Stimulated activated CD8-positive, alpha-beta memory T cell treated with anti-CD3 and anti-CD28 coated beads, Interleukin-2, amount 100 ng/mL, for 48 hours (primary cell): ENCODE results near the gene PPY.
"Not testable (repeated sequence)": the region's sequence is repeated elsewhere in the genome, so short reads cannot be mapped to it uniquely, and the experiment has no call there.

Experiments used
- DNase-seq, 2 donors: peaks; one replicate each; pipeline ENCODE4 v3.0.0-alpha.2; 2020; ENCODE audit warnings: low read depth in 2 of 2

The PPY gene

DNA sequence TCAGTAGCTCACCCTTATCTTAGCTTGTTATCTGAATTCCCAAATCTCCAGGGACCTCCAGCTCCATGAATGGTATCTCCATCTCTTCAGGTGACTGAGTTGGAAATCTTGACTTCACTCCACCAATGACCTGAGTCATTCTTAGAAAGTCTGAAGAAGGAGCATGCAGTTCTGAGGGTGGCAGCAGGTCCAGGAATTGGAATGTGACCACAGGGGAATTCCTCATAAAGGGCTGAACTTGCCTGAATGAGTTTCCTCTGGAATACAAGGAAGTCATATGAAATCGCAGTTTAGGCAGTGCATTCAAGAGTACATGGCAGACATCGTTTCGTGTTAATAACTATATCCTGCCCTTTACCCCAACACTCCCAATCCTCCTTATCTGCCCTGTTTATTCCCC lies 24.0 kb upstream of the PPY start:
- DNase-seq = no peak

DNA sequence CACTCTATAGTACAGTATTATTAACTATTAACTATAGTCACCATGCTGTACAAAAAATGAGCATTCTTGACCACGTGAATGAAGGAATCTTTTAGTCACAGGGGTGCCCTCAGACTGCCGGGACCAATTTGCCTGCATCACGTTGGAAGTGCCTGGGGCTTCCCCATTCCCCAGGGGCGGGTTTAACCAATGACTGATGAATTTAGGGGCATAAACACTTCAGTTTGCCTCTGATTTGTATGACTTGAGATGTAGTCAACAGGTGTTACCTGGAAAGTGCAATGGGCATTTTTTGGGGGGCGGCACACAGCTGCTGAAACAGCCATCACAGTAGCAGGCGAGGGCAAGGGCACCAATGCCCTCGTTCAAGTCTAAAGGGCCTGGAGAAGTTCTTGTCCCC lies 20.2 kb upstream of the PPY start:
- no peak for DNase-seq

DNA sequence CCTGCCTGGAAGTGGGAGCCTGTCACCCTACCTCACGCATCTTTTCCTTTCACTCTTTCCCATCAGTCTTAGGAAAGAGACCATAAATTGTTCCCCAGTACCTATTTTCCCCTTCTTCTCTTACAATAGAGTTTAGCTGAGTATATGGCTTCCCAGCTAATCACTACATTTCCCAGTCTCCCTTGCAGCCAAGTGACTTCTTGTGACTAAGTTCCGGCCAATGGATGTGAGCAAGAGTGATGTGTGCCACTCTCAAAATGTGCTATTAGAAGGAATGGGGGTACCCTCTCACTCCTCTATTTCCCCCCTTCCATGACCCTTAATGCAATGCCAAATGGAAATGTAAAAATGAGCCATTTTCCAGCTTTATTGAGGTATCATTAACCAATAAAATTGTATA lies 19.7 kb upstream of the PPY start:
- no peak for DNase-seq

DNA sequence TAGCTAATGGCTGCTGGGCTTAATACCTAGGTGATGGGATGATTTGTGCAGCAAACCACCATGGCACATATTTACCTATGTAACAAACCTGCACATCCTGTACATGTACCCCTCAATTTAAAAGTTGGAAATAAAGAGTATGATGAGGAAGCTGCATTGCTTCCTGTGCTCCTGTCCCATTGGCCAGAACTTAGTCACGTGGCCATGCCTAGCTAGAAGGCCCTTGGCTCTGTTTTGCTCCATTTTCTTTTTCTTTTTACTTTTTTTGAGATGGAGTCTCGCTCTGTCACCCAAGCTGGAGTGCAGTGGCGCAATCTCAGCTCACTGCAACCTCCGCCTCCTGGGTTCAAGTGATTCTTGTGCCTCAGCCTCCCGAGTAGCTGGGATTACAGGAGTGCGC lies 19.0 kb upstream of the PPY start:
- not testable (repeated sequence) for DNase-seq

DNA sequence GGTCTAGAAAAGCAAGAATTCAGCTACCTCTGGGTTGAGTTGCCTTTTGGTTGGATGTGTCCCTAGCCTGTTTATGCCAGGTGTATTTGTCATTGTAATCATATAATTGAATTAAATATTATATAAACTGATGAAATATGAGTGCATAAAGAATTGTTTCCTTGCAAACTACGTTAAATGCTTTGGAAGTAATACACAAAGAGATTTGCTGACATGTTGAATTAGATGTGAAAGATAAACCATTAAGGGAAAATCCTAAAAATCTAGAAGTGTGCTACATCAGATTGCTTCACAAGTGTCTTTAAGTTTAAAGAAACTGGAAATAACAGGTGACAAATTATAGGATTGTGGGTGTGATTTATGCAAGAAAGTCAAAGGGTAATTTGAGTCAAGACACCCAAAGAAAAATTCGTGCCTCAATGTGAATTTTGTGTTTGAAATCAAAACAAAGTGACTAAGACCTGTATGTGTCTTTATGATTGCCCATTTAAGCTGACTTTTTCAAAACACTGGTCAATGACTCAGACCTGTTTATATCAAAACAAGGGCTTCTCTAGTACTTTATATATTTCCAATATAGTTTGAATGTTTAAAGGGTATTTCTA lies 16.6 kb upstream of the PPY start:
- DNase-seq = no peak

DNA sequence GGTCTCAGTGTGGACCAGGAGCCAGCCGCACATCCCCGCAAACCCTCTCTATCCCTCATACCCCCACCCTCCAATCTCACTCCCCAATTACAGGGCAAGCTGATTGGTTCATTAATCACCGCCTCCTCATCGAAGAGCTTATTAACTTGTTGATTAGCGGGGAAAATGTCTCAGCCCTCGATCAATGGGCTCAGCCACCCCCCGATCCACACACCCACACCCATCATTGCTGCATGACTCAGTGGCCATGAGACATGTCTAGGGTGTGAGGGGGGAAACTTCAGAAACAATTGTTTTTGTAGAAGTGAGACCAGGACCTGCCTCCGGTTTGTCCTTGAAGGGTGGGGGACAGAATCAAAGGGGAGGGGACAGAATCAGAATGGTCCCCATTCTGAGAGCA lies 13.9 kb upstream of the PPY start:
- DNase-seq = no peak

DNA sequence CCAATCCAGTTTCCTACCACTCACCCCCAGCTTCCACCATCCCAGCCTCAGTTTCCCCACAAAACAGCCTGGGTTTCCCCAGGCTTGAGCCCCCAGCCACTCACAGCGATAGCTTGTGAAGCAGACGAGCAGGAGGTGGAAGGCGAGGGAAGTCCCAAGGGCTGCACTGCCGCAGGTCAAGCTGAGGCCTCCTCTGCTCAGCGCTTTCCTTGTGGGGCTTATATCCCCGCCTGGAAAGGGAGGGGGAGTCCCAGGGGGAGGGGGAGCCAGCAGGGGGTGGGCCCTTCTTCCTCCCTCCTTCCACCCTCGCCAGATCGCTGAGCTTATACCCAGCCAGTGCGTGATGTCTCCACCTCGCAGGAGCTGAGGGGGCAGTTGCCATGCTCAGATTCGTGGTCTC lies 11.5 kb upstream of the PPY start, which contains the start of gene PYY:
PYY (minus strand) TSS at position 195 of the 400 bp plus-strand sequence. CDS start 457 bp downstream, outside the sequence.
- DNase-seq = no peak

DNA sequence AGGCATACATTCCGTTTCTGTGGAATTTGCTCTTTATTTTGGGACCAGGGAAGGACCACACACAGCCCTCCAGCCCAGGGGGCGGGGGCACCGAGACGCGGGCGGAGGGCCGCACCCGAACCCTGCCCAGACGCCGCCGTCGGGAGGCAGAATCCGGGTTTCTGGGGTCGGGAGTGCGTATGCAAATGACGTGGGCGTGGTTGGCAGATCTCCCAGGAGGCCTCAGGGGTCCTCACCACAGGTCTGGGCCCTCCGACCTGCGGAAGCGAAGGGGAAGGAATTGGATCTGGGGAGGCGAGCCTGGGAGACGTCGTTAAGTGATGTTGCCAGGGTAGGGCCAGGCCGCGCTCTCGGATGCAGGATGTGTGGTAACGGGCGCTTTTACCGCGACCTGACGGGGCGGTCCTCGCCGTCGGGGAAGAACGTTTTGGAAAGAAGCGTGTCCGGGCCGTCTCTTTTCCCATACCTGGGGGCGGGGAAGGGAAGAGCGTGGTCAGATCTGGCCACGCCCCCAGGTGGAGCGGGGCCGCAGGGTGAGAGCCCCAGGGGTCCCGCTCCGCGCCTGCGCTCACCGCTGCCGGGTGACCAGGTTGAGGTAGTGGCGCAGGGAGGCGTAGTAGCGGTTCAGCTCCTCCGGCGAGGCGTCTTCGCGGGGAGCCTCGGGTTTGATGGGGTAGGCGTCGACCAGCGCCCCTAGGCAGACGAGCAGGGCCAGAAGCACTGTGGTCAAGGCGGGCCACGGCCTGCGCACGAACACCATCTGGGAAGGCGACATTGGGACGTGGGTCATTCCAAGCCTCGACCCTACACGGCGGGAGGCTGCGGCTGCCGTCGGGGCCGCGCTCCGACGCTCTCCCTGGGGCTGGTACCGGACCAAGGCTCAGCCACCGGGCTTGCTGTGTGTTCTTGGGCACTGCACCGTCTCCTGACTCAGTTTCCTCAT lies 10.7 kb upstream of the PPY start:
- no peak for DNase-seq

DNA sequence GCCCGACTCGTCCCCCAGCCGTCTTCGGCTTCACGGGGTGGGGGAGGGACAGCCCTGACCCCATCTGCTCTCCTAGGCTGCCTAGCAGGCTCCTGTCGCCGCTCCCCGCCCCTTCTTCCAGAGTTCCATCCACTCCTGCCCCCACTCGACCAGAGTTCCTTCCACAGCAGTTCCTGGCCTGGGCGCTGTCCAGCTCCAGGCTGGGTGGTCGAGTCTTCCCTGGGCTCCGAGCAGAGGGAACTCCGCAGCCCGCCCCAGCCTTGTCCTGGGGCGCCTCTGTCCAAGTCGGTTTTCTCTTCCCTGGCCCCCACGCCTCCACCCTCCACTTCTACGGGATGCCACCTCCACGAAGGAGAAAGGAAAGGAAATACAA lies 10.1 kb upstream of the PPY start:
- no peak for DNase-seq

DNA sequence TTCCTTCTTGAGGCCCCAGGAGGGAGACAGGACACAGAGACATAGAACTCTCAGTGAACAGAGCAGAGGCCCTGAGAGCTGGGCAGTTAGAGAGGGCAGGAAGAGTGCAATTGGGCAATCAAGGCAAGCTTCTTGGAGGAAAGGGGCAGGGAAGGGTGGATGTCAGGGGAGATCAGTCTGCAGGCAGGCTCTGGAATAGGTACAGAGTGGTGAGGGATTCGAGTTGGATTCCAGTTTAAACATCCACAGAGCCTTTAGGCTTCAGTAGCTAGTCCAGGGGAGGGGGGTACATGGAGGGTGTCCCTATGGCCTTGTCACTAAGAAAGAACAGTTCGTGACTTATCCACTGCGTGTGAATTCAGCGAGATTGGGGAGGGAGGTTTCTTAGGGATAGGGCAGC lies 9.5 kb upstream of the PPY start:
- no peak for DNase-seq

DNA sequence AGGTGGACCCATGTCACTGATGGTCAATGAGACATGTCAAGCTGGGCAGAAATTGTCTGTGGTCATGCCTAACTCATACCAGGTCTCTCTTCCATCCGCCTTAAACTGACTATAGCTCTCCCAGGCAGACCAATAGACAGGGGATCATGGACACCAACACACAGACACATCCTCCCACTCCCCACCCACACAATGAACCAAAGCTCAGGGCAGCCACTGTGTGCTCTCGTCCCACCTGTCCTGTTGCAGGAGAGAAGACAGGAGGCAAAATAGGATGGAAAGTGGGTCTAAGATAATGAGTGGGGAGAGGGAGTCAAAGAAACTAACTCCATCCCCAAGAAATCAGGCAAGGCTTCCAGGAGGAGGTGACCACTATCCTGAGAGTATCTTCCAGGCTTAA lies 8.3 kb upstream of the PPY start:
- no peak for DNase-seq

DNA sequence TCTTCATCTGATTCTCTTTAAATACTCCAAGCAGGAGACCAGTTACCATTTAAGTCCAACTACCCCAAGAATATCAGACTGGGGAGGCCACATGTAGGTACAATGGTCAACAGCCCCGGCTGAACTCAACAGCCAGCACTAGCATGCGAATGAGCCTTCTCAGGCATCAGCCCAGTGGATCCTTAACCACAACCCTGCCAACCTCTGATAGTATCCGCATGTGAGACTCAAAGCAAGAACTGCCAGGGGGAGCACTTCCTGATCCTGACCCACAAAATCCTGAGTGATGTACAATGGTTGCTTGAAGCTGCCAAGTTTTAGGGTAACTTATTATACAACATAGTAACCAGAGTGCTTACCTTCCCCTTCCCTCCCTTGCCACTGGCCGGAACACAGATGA lies 7.5 kb upstream of the PPY start:
- DNase-seq = no peak

DNA sequence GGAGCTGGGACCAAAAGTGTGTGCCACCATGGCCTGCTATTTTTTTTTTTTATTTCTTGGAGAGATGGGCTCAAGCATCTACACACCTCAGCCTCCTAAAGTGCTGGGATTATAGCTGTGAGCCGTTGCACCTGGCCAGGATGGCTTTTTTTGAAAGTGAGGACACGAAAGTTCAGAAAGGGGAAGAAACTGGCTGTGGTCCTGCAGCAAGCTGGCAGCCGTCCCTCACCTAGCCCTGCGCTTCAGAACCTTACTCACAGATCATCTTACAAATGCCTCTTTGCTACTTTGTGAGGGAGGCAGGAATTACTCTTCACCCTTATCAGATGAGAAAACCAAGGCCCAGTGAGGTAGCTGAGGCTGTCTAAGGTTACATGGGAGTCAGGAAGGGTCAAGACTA lies 4.5 kb upstream of the PPY start:
- DNase-seq = no peak

DNA sequence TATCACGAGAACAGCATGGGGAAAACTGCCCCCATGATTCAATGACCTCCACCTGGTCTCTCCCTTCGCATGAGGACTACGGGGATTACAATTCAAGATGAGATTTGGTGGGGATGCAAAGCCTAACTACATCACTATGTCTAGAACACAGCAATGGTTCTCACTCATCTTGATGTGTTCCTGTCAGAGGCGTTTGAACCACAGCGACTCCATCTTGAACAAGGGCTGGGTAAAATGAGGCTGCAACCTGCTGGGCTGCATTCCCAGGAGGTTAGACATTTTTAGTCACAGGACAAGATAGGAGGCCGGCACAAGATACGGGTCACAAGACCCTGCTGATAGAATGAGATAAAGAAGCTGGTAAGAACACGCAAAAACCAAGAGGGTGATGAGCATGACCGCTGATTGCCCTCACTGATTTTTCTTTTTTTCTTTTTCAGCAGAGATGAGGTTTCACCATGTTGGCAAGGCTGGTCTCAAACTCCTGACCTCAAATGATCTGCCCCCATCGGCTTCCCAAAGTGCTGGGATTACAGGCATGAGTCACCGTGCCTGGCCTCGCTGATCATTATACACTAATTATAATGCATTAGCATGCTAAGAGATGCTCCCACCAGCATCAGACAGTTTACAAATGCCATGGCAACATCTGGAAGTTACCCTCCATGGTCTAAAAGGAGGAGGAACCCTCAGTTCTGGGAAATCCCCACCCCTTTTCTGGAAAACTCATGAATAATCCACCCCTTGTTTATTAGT lies 3.0 kb upstream of the PPY start:
- no peak for DNase-seq

DNA sequence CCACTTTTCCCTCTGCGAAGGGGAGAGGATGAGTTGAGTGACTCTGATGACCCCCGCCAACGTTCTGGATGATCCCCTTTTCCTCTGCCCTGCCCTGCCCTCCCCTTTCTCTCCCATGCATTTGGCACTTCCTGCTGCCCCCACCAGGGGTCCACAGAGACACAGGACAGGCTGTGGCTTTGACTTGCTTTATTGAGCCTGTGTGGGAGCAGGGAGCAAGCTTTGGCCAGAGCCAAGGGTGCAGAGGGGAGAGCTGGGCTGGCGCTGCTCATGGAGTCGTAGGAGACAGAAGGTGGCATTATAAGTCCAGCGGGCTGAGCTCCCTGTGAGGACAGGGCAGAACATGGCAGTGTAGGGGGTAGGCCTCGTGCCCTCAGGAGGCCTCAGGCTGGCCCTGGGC lies 1.6 kb downstream of the PPY start:
- no peak for DNase-seq

DNA sequence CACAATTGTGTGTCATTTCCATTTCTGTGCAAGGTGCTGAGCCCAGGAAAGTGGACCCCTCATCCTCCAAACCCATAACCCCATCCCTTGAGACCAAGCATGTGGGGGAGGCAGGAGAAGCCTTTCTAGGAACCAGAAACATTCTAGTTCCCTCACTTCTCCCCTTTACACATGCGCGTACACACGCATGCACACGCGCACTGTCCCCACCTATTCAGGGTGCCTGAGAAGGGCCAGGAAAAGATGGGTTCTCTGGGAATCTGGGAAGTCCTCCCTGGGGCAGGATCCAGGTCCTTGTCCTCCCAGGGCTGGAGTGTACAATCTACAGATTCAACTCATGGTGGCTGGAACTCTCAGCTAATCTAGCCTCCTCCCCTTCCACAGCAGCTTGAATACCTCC lies 2.4 kb downstream of the PPY start:
- DNase-seq = no peak

DNA sequence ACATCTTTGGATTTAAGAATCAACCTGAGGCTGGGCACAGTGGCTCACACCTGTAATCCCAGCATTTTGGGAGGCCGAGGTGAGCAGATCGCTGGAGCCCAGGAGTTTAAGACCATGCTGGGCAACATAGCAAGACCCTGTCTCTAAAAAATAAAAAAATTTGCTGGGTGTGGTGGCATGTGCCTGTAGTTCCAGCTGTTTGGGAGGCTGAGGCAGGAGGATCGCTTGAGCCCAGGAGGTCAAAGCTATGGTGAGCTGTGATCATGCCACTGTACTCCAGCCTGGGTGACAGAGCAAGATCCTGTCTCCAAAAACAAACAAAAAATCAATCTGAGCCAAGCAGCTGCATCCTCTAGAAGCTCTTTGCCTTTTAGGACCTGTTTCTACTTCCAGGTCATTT lies 2.8 kb downstream of the PPY start:
- not testable (repeated sequence) for DNase-seq

DNA sequence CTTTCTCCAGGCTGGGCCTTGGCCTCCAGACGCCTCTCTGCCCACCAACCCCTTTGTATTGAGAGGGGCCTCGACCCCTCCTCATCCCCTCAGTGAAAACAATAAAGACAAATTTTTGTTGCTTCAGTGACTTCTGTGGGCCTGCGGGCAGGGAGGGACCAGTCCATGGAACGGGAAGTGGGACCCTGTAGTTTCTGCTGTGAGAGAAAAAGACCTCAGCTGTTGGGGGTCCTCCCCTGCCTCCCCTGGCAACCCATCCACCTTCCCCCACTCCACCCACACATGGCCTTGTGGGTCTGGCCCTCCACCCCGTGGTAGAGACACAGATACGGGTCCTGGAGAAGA lies 3.5 kb downstream of the PPY start:
- no peak for DNase-seq

DNA sequence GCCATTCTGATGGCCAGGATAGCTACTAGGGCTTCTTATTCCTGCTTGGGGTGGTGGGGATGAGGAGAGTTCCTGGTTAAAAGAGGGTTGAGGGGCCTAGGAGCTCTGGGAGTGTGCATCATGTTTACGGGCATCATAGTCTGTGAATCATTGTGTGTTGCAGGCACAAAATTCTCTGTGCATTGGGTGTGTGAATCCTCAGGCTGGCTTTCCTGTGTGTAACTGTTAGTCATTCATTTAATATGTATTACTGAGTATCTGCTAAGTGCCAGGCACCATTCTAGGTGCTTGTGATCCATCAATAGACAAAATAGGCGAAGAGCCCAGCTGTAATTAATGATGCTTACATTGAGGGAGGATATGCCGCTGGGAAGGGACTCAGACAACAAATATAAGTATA lies 5.8 kb downstream of the PPY start:
- no peak for DNase-seq

DNA sequence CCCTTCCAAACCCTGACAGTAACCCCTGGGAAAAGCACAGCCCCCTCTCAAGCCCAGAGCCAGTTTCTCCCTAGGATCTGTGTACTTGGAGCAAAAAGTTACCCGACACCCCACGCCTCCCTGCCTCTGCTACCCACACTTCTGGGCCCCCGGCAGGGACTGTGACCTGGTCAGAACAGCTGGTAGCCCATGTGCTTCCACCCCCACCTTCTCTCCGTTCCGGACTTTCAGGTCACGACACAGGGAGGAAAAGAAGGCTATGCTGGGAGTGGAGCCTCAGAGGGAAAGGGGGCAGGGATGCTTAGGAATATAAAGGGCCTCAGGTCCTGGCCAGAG lies 6.4 kb downstream of the PPY start:
- no peak for DNase-seq

DNA sequence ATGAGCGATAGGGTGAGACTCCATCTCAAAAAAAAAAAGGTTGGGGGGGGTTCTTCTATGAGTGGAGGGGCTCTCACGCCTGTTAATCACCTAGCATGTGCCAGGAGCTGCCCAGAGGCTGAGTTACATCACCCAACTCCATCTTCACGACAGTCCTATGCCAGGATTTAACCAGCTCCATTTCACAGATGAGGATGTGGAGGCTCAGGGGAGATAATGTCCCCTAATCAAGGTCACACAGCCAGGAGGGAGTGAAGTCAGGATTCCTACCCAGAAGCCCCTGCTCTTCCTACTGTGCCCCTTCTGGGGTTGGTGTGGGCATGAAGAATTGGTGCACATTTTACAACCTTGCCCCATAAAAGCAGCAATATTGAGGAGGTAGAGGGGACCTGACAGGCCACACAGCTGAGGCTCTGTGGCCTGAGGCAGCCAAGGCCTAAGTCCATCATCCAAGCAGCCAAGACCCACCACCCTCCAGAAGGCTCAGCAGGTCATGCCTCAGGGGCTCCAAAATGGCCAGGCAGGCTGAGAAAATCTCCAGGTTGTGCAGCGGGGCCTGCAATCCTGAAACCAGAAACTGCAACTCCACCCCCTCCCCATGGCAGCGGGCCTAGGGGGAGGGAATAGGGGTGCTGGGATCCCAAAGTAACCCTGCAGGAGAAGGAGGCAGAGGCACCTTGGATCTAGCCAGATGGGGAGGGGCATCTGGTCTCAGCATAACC lies 6.9 kb downstream of the PPY start:
- no peak for DNase-seq

DNA sequence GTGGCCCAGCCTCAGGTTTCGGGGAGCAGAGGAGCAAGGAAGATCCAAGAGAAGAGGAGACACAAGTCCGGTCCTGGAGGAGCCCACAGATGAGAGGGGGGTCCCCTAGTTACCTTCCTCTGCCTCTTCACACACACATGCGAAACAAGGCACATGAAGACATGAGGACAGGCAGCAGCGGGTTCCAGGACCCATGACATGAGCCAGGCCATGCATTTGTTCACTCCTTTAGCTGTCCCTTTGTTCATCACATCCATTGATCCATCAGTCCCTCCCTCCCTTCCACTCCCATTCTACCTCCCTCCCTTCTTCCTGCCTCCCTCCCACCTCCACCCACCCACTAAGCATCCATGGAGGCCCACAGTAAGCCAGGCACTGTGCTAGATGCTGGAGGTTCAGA lies 9.4 kb downstream of the PPY start:
- DNase-seq = no peak
